Neural progenitor cell (in vitro differentiated cells): ENCODE results near the gene ANXA11. TPM values are rescaled to one million over a fixed set of nuclear protein-coding genes. Genes with fewer than 3 reads are reported as not detected.
"Not testable (repeated sequence)": the region's sequence is repeated elsewhere in the genome, so short reads cannot be mapped to it uniquely, and the experiment has no call there.

ENCODE experiments used
- DNase-seq: peaks from one replicate; pipeline ENCODE4 v3.0.0-alpha.2; 2016; ENCODE audit warnings: low spot score
- H2AFZ ChIP-seq: fragments of 200-600 bp; sonication (generic); replicated peaks from 2 replicates; pipeline ENCODE4 v1.6.1; 2016; ENCODE audit warnings: antibody characterized with exemption
- H3F3A ChIP-seq: fragments of 200-600 bp; sonication (generic); 2 replicates; pipeline ENCODE4 v1.6.1; 2016; ENCODE audit warnings: antibody characterized with exemption, low read depth
- H3K27ac ChIP-seq: fragments of 200-600 bp; sonication (generic); 2 replicates; pipeline ENCODE4 v1.5.1; 2016; ENCODE audit warnings: mild to moderate bottlenecking
- H3K27me3 ChIP-seq: fragments of 200-600 bp; sonication (generic); 2 replicates; pipeline ENCODE4 v1.6.1; 2016; ENCODE audit warnings: mild to moderate bottlenecking, moderate library complexity
- H3K36me3 ChIP-seq: fragments of 200-600 bp; sonication (generic); 2 replicates; pipeline ENCODE4 v1.5.1; 2016
- H3K4me1 ChIP-seq: fragments of 200-600 bp; sonication (generic); 2 replicates; pipeline ENCODE4 v1.6.1; 2016; ENCODE audit warnings: mixed run types
- H3K4me2 ChIP-seq: fragments of 200-600 bp; sonication (generic); 2 replicates; pipeline ENCODE4 v1.6.1; 2016
- H3K4me3 ChIP-seq: fragments of 200-600 bp; sonication (generic); 2 replicates; pipeline ENCODE4 v1.5.1; 2016
- H3K79me2 ChIP-seq: fragments of 200-600 bp; sonication (generic); 2 replicates; pipeline ENCODE4 v1.6.1; 2016; ENCODE audit warnings: low read depth
- H3K9ac ChIP-seq: fragments of 200-600 bp; sonication (generic); 2 replicates; pipeline ENCODE4 v1.6.1; 2016
- H3K9me3 ChIP-seq: fragments of 200-600 bp; sonication (generic); 2 replicates; pipeline ENCODE4 v1.5.1; 2016; ENCODE audit warnings: low read depth
- H4K20me1 ChIP-seq: fragments of 200-600 bp; sonication (generic); 2 replicates; pipeline ENCODE4 v1.6.1; 2016; ENCODE audit warnings: low read depth
- H3K27ac Mint-ChIP-seq: 3 replicates; pipeline ENCODE4 v1.8.0; 2021; ENCODE audit warnings: mixed read lengths
- H3K27me3 Mint-ChIP-seq: 2 replicates; pipeline ENCODE4 v1.8.0; 2022; ENCODE audit warnings: low read depth, mild to moderate bottlenecking, inconsistent platforms, moderate library complexity, mixed read lengths; ENCODE audit not compliant: insufficient read depth
- H3K36me3 Mint-ChIP-seq: 3 replicates; pipeline ENCODE4 v1.8.0; 2021; ENCODE audit warnings: mixed read lengths
- H3K4me1 Mint-ChIP-seq: 3 replicates; pipeline ENCODE4 v1.8.0; 2021; ENCODE audit warnings: mixed read lengths
- H3K4me3 Mint-ChIP-seq: 3 replicates; pipeline ENCODE4 v1.8.0; 2021; ENCODE audit warnings: mild to moderate bottlenecking, moderate library complexity, mixed read lengths
- H3K9me3 Mint-ChIP-seq: 3 replicates; pipeline ENCODE4 v1.8.0; 2020; ENCODE audit warnings: mixed read lengths
- CTCF ChIP-seq: fragments of 200-600 bp; sonication (generic); IDR thresholded peaks from 2 replicates; pipeline ENCODE4 v1.5.1; 2017; ENCODE audit warnings: antibody characterized with exemption, mild to moderate bottlenecking
- EZH2 ChIP-seq: fragments of 200-600 bp; sonication (generic); IDR thresholded peaks from 2 replicates; pipeline ENCODE4 v1.6.1; 2017; ENCODE audit warnings: antibody characterized with exemption, mild to moderate bottlenecking, moderate library complexity
- EZH2phosphoT487 ChIP-seq: fragments of 200-600 bp; sonication (generic); IDR thresholded peaks from 2 replicates; pipeline ENCODE4 v1.6.1; 2017; ENCODE audit warnings: antibody characterized with exemption
- total RNA-seq: library from RNA; depleted of rRNA; stranded (reverse); fragments of >200 nt; gene quantifications from 2 replicates; pipeline ENCODE4 v1.2.3, GENCODE V29; 2015; ENCODE audit warnings: low replicate concordance

The ANXA11 gene
- total RNA-seq, 1 donor from 2014 or later: 2.7 TPM

- Mint-ChIP-seq H3K36me3 (no peaks in the 10 kb centered on the region), H3K27ac (no peak overlapping the region), H3K4me1 (peaks cover 18% of the 10 kb centered on the region), H3K27me3 (peaks cover 16% of the 10 kb centered on the region), H3K4me3 (peak overlapping the region; percentile 84), H3K9me3 (no peaks in the 10 kb centered on the region)
- Histone ChIP-seq H3K9me3 (no peaks in the 10 kb centered on the region), H3K79me2 (no peaks in the 10 kb centered on the region), H3K27ac (no peak overlapping the region), H3F3A (peaks cover 15% of the 10 kb centered on the region), H3K9ac (no peak overlapping the region), H4K20me1 (peaks cover 5% of the 10 kb centered on the region), H3K4me3 (peak overlapping the region; percentile 77), H3K4me2 (peak overlapping the region; percentile 94), H3K4me1 (peaks cover 14% of the 10 kb centered on the region), H2AFZ (peak overlapping the region; percentile 96), H3K36me3 (no peaks in the 10 kb centered on the region), H3K27me3 (peaks cover 55% of the 10 kb centered on the region)
- peak; percentile 8 for TF ChIP-seq EZH2
- no peak for TF ChIP-seq CTCF
- peak; percentile 6 for TF ChIP-seq EZH2phosphoT487
- DNase-seq: peak; percentile 57
Measured at GRCh38 chr10:80204677-80205476, 460 bp downstream of the ANXA11 start.

GRCh38 chr10:80203835-80204676, 1.3 kb downstream of the ANXA11 start:
- Histone ChIP-seq H3K4me3 (peak overlapping the region; percentile 77), H3K9me3 (no peaks in the 10 kb centered on the region), H3K27me3 (peaks cover 52% of the 10 kb centered on the region), H3K9ac (no peak overlapping the region), H2AFZ (peak overlapping the region; percentile 96), H4K20me1 (peaks cover 5% of the 10 kb centered on the region), H3K4me2 (peak overlapping the region; percentile 94), H3F3A (peaks cover 15% of the 10 kb centered on the region), H3K4me1 (peaks cover 14% of the 10 kb centered on the region), H3K27ac (no peak overlapping the region), H3K79me2 (no peaks in the 10 kb centered on the region), H3K36me3 (no peaks in the 10 kb centered on the region)
- Mint-ChIP-seq H3K4me3 (peak overlapping the region; percentile 84), H3K36me3 (no peaks in the 10 kb centered on the region), H3K4me1 (peaks cover 18% of the 10 kb centered on the region), H3K27ac (peak overlapping the region; percentile 83), H3K27me3 (peaks cover 16% of the 10 kb centered on the region), H3K9me3 (no peaks in the 10 kb centered on the region)
- DNase-seq: peak; percentile 79
- TF ChIP-seq CTCF (no peak), EZH2phosphoT487 (peak; percentile 8), EZH2 (peak; percentile 10)

- no peaks in the 10 kb centered on the region for H3K36me3 Mint-ChIP-seq
- Histone ChIP-seq H2AFZ (no peak overlapping the region), H3K4me2 (no peak overlapping the region), H3K36me3 (no peaks in the 10 kb centered on the region), H3K27me3 (peaks cover 44% of the 10 kb centered on the region), H3K4me3 (no peak overlapping the region), H4K20me1 (peaks cover 5% of the 10 kb centered on the region), H3K79me2 (no peaks in the 10 kb centered on the region), H3K4me1 (peaks cover 14% of the 10 kb centered on the region), H3K9ac (no peak overlapping the region), H3F3A (peaks cover 15% of the 10 kb centered on the region), H3K27ac (no peak overlapping the region), H3K9me3 (no peaks in the 10 kb centered on the region)
- H3K27ac Mint-ChIP-seq: no peak overlapping the region
- TF ChIP-seq EZH2phosphoT487: no peak
- no peak for TF ChIP-seq EZH2
- TF ChIP-seq CTCF: peak; percentile 26
- H3K4me3 Mint-ChIP-seq: peak overlapping the region; percentile 21
- peaks cover 16% of the 10 kb centered on the region for H3K27me3 Mint-ChIP-seq
- no peaks in the 10 kb centered on the region for H3K9me3 Mint-ChIP-seq
- peak; percentile 58 for DNase-seq
- H3K4me1 Mint-ChIP-seq: peaks cover 18% of the 10 kb centered on the region
Measured at GRCh38 chr10:80202934-80203834, 2.2 kb downstream of the ANXA11 start.

GRCh38 chr10:80202530-80202929, 2.8 kb downstream of the ANXA11 start:
- peaks cover 14% of the 10 kb centered on the region for H3K4me1 ChIP-seq
- H2AFZ ChIP-seq, H3K4me3 Mint-ChIP-seq, H3K79me2 ChIP-seq, H3K27ac ChIP-seq, H3K9ac ChIP-seq, H4K20me1 ChIP-seq, H3K4me2 ChIP-seq, H3K9me3 Mint-ChIP-seq, H3K36me3 Mint-ChIP-seq, H3K9me3 ChIP-seq, H3K4me3 ChIP-seq, H3K36me3 ChIP-seq, DNase-seq, H3K27ac Mint-ChIP-seq: not testable (repeated sequence)
- H3K27me3 ChIP-seq: peaks cover 37% of the 10 kb centered on the region
- Mint-ChIP-seq H3K27me3 (peaks cover 16% of the 10 kb centered on the region), H3K4me1 (peaks cover 18% of the 10 kb centered on the region)
- peaks cover 15% of the 10 kb centered on the region for H3F3A ChIP-seq
